ENCODE data around the gene TMEM79.

DNA sequence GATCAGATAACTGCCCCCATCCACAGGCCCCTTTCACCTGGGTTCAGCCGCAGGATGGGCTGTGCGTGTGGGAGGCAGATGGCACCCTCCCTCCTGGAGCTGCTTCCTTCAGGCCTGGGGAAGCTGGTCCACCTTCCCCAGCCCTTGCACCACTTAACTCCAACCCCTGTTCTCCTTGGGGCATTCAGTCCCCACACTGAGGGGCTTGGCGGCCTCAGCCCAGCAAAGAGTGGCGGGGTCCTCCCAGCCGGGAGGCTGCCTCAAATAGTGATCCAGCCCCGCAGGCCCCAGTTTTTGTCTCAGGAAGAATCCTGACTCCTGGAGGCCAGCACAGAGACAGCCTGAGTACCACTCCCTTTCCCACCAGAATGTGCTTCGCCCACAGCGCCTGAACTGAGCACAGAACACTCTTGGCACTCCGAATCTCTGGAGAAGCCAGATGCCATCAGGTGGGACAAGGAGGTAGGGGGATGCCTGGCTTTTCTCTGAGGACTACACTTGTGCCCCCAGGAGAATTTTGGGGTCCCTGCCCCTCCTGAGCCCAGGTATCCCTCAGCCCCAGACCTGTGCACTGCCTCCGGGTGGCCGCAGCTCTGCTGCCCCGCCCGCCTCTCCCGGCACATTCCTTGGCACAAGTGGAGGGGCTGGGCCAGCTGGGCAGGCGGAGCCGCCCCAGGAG lies 37.2 kb upstream of the TMEM79 start:
- TF ChIP-seq POLR2A (IDR thresholded peaks at IDR 0.05), result no peak
- TF ChIP-seq, protein P1, sequence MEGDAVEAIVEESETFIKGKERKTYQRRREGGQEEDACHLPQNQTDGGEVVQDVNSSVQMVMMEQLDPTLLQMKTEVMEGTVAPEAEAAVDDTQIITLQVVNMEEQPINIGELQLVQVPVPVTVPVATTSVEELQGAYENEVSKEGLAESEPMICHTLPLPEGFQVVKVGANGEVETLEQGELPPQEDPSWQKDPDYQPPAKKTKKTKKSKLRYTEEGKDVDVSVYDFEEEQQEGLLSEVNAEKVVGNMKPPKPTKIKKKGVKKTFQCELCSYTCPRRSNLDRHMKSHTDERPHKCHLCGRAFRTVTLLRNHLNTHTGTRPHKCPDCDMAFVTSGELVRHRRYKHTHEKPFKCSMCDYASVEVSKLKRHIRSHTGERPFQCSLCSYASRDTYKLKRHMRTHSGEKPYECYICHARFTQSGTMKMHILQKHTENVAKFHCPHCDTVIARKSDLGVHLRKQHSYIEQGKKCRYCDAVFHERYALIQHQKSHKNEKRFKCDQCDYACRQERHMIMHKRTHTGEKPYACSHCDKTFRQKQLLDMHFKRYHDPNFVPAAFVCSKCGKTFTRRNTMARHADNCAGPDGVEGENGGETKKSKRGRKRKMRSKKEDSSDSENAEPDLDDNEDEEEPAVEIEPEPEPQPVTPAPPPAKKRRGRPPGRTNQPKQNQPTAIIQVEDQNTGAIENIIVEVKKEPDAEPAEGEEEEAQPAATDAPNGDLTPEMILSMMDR (IDR thresholded peaks at IDR 0.05), result no peak
